ENCODE data around the gene TRAPPC10.
A peak's percentile ranks its signal among the peaks of the same experiment; 100 is the strongest.

The TRAPPC10 gene

DNA sequence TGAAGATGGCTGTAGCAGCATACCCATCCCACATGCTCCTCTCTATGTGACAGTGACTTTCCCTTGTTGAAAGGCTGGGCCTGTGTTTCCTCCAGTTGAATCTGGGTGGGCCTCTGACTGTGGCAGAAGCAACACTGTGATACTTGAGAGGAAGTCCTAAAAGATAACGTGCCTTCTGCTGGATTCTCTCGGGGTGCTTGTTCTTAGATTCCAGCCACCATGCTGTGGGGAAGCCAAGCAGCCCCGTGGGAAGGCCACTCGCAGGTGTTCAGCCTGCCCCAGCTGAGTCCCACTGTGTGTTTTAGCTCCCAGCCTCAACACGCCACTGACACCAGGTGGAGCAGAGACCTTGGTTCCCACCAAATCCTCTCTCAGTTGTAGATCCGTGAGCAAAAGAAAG lies 31.5 kb downstream of the TRAPPC10 start:
- no peak for DNase-seq

- no peak for DNase-seq
Measured at GRCh38 chr21:44046734-44047133, 34.6 kb downstream of the TRAPPC10 start.

- DNase-seq: no peak
Measured at GRCh38 chr21:44047996-44048560, 36.0 kb downstream of the TRAPPC10 start.

- no peak for DNase-seq
Measured at GRCh38 chr21:44049182-44049581, 37.1 kb downstream of the TRAPPC10 start.

DNA sequence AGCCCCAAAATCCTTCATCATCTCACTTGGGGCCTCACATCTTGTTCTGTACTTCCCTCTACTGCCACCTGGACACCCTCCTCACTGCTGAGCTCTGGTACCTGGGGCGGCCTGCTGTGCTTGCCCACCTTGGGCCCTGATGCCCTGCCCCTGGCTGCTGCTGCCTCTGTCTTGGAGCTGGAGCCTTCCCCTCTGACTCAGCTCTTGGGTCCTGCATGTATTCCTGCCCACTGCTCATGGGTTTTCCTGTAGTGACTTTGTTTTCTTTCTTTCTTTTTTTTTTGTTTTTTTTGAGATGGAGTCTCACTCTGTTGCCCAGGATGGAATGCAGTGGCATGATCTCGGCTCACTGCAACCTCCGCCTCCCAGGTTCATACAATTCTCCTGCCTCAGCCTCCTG lies 37.5 kb downstream of the TRAPPC10 start:
- no peak for DNase-seq

- no peak for DNase-seq
Measured at GRCh38 chr21:44050276-44050675, 38.2 kb downstream of the TRAPPC10 start.

GRCh38 chr21:44051462-44051941 lies 39.4 kb downstream of the TRAPPC10 start:
- no peak for DNase-seq

DNA sequence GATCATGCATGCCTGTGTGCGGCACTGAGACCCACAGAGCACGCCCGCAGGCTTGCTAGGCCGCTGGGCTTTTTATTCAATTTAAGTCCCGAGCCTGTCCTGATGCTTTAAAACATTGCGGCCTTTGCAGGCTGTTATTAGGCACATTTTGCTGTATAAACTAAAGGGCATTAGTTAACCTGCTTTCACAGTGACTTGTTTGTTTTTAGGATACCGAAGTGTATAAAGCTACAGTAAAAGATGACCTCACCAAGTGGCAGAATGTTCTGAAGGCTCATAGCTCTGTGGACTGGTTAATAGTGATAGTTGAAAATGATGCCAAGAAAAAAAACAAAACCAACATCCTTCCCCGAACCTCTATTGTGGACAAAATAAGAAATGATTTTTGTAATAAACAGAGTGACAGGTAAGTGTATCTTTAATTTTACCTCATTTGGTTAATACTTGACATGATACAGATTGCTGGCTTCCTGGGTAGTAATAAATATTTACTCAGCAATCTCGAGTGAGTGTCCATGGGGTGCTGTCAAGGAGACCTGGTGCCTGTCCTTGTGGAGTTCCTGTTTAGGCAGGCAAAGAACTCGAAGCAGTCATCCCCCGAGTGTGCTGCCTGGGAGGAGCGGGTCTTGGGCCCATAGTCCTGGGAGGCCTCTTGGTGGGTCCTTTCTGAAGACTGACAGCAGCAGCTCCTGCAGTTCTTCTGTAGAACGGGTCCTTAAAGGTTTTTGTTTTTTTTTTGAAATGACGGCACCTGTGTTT lies 40.1 kb downstream of the TRAPPC10 start:
- DNase-seq: no peak

DNA sequence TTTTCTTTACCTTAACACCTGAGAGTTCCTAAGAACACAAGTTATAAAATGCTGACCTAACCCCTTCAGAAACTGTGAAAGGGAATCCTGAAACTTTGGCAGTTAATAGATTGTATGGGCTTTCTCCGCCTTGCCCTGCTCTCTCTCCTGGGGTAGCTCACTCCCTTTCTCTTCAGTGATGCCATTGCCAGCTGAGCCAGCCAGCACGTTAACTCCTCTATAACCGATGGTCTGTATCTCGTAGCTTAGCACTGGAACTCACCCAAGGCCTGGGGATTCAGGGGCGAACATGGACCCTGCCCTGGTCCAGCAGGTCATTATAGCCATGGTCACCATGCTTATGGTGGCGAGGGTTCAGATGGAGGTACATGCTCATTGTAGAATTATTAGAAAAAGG lies 40.7 kb downstream of the TRAPPC10 start:
- DNase-seq: no peak

DNA sequence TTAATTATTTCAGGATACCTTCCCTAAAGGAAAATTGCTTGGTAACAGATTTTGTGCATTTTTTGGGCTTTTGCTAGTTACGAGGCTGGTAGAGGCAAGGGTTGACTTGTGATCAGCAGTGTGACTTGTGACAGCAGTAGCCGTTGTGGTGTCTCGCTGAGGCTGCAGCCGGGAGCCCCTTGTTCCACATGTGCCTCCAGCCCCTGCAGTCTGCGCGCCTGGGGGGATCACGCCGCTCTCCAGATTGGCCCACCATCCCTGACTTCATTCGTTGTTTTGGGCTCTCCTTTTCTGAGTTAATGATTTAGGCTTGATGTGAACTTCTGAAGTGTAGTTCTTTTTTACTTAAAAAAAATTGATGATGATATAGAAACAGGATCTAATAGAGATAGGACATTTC lies 41.5 kb downstream of the TRAPPC10 start:
- no peak for DNase-seq

GRCh38 chr21:44054710-44055109 lies 42.6 kb downstream of the TRAPPC10 start:
- no peak for DNase-seq

GRCh38 chr21:44057055-44057454 lies 44.9 kb downstream of the TRAPPC10 start:
- no peak for DNase-seq

GRCh38 chr21:44057960-44058651 lies 46.0 kb downstream of the TRAPPC10 start:
- DNase-seq: no peak

DNA sequence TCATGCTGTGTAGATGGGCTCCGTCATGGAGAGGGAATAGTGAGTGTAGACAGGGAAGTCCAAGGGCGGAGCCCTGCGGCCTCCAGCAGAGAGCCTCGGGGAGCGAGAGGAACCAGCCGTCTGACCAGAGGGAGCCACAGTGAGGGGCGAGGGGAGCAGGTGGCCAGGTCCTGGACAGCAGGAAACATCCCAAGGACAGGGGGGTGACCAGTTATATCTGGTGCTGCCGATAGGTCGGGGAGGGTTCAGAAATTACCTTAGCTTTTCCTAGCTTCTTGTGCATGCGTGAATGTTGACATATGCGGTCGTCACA lies 46.5 kb downstream of the TRAPPC10 start:
- no peak for DNase-seq

DNA sequence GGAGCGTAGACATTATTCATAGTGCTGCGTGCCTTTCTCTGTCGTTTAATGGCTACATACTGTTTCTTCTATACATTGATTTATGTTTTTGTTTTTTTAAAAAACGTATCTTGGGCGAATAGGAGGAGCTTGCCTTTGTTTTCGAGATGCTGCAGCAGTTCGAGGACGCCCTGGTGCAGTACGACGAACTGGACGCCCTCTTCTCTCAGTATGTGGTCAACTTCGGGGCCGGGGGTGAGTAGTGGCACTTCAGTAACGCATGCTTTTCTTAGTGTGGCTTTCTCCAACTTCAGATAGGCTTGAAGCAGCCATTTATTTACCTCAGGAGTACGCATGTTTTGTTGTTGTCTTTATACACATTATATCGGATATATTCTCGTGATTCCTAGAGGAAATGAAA lies 46.9 kb downstream of the TRAPPC10 start:
- DNase-seq: no peak

GRCh38 chr21:44059710-44060109 lies 47.6 kb downstream of the TRAPPC10 start:
- DNase-seq: no peak

GRCh38 chr21:44062380-44062779 lies 50.3 kb downstream of the TRAPPC10 start:
- DNase-seq: no peak

- peak in 1 of 6 experiments; percentile 10 for DNase-seq
Measured at GRCh38 chr21:44063151-44063912, 51.2 kb downstream of the TRAPPC10 start.

DNA sequence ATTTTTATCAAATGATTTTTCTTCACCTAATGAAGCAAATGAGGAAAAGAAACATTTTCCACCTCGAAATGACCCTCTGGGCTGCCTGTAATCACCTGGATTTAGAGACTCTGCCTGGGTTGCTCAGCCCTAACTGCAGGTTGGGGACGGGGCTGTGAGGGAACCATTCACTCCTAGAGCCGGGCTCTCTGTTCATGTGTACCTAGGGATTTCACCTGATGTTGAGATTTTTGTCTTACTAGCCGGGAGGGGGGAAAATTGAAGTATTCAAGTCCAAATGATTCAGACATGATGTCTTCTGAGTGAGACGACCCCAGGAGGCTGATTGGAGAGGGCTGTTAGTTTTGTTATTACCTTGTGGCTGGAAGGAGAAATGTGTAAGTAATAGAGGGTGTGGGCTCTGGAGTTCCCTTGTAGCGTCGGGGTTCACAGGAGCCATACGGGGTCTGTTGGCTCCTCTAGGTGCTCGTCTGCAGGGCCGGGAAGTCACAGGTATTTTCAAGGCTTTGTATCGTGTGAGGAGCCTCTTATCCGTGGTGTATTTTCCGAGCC lies 52.8 kb downstream of the TRAPPC10 start:
- DNase-seq: no peak

- DNase-seq: peak; percentile 64 to 95 (median 83)
Measured at GRCh38 chr21:44065428-44065827, 53.3 kb downstream of the TRAPPC10 start.

GRCh38 chr21:44066116-44066515 lies 54.0 kb downstream of the TRAPPC10 start:
- no peak for DNase-seq

DNA sequence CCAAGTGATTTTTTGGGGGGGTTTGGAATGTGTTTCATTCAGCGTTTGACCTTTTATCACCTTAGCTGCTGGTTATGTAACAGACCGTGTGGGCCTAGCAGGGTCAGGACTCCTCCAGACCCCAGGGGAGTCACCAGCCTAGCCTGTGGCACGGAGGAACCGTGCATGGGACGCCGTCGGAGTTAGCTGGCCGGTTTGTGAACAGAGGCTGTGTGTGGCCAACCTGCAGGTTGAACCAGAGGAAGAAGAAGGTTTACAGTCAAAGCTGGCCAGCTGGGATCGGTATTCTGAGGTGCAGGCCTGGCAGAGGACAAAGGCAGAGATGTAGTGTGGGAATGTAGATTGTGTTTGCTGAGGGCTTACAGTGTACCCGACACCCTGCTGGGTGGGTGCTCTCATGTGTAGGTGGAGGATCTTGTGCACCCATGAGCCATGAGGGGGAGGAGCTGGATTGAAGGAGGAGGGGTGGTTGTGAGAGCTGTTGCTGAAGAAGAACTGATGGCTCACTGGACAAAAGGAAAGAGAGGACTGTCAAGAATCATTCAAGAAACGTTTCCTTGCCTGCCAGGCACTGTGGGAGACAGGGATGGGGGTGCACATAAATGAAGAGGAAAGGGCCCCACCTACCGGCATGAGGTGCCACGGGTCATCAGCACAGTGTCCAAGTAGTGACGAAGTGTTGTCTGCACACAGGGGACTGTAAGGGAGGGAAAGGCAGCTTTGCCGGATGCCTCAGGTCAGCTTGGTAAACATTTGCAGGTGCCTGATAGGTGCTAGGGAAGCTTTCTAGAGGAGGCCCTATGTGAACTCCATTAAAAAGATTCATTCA lies 55.1 kb downstream of the TRAPPC10 start:
- DNase-seq: no peak
